ENCODE data around the gene ZFP14. TPM values are rescaled to one million over a fixed set of nuclear protein-coding genes. Genes with fewer than 3 reads are reported as not detected.

The ZFP14 gene
- total and polyA plus RNA-seq, 2 experiments from 2014 or later: 1.5 to 1.7 TPM

DNA sequence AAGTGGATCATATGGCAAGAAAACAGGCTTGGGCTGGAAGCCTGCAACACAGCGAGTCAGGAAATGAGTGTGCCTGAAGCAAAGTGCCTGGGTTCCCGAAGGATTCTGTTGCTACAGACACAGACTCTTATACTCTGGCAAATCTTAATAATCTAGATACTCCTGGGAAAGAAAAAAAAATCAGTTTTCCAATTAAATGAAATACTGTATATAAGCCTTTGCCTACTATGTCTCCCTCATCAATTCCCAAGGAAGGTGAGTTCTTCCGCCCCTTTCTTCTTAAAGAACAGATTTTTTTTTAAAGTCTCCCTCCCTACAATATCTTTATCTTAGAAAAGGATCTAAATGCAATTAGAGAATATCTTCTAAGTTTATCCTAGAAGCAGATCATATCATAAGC, 29.1 kb upstream of the ZFP14 start:
- Histone ChIP-seq H3K4me2 (ENCODE audit: unreplicated experiment) (no peak overlapping the region), H2AFZ (no peak overlapping the region), H3K36me3 (ENCODE audit: low read depth) (peaks cover 76% of the 10 kb centered on the region), H3K79me2 (ENCODE audit: insufficient read depth) (peaks cover 52% of the 10 kb centered on the region), H3K9me2 (ENCODE audit: insufficient read depth) (no peaks in the 10 kb centered on the region), H3K4me3 (no peak overlapping the region), H3K4me1 (ENCODE audit: insufficient read depth) (no peaks in the 10 kb centered on the region), H3F3A (ENCODE audit: insufficient read depth) (no peaks in the 10 kb centered on the region), H3K27ac (no peak overlapping the region), H3K27me3 (replicated peaks; ENCODE audit: insufficient read depth) (no peaks in the 10 kb centered on the region), H4K20me1 (ENCODE audit: insufficient read depth) (no peaks in the 10 kb centered on the region), H3K9me3 (ENCODE audit: low read depth) (no peaks in the 10 kb centered on the region), H3K9ac (no peak overlapping the region)
- TF ChIP-seq EZH2phosphoT487 (IDR thresholded peaks at IDR 0.05; ENCODE audit: insufficient read depth, low read depth): no peak
- TF ChIP-seq EZH2 (IDR thresholded peaks at IDR 0.05; ENCODE audit: insufficient read depth, poor library complexity, severe bottlenecking): no peak
- in situ Hi-C loops (cut with MboI): no loop called here
- WGBS, 2 experiments (ENCODE audit: low coverage in 1 of 2, low lambda C conversion rate in 2 of 2, missing lambda C conversion rate in 2 of 2): 97 to 99% methylated on average over 3 of the region's 3 CpGs
- no peak for DNase-seq

DNA sequence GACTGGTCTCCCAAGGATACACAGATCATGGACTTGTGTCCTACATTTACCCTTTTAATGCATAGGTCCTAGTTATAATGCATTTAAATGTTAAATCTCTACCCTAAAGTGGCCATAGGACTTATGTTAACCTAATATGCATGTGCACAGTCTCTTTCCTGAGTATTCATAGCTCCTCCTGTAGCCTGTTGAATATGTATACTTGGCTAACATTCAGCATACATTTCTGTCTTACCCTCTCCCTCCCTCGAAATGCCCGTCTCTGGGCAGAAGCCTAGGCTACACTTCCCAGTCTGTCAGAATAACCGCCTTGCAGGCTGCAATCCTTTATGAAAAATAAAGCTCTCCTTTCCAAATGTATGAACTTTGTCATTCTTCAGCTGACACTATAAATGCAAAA, 25.5 kb upstream of the ZFP14 start:
- H3K79me2 ChIP-seq (ENCODE audit: insufficient read depth): peaks cover 17% of the 10 kb centered on the region
- no peak overlapping the region for H3K9ac ChIP-seq
- no peaks in the 10 kb centered on the region for H3F3A ChIP-seq (ENCODE audit: insufficient read depth)
- no peaks in the 10 kb centered on the region for H4K20me1 ChIP-seq (ENCODE audit: insufficient read depth)
- DNase-seq: no peak
- no peaks in the 10 kb centered on the region for H3K4me1 ChIP-seq (ENCODE audit: insufficient read depth)
- 98 to 99% methylated on average over 3 of the region's 3 CpGs for WGBS, 2 experiments (ENCODE audit: low coverage in 1 of 2, low lambda C conversion rate in 2 of 2, missing lambda C conversion rate in 2 of 2)
- TF ChIP-seq EZH2phosphoT487 (IDR thresholded peaks at IDR 0.05; ENCODE audit: insufficient read depth, low read depth) (no peak), EZH2 (IDR thresholded peaks at IDR 0.05; ENCODE audit: insufficient read depth, poor library complexity, severe bottlenecking) (no peak)
- in situ Hi-C loops (cut with MboI): no loop called here
- no peaks in the 10 kb centered on the region for H3K9me2 ChIP-seq (ENCODE audit: insufficient read depth)
- H3K9me3 ChIP-seq (ENCODE audit: low read depth): no peaks in the 10 kb centered on the region
- H3K27ac ChIP-seq: no peak overlapping the region
- no peaks in the 10 kb centered on the region for H3K27me3 ChIP-seq (replicated peaks; ENCODE audit: insufficient read depth)
- H2AFZ ChIP-seq: no peak overlapping the region
- H3K4me3 ChIP-seq: no peak overlapping the region
- H3K36me3 ChIP-seq (ENCODE audit: low read depth): peaks cover 85% of the 10 kb centered on the region
- no peak overlapping the region for H3K4me2 ChIP-seq (ENCODE audit: unreplicated experiment)

DNA sequence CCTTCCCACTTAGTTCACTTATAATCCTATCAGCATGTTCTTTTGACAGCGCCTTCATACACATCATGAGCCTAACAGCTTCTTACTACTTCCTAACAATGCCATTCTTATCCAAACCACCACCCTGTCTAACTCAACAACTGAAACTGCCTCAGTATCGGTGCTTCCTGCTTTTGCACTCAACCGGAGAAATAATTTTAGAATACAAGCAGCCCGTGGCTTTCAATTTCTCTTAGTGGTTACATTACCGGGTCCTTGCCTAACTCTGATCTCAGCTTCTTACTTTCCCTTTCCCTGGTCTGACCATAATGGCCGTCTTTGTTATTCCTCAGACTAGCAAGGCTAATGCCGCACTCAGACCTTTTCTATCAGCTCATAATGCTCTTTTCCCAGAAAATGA, 22.5 kb upstream of the ZFP14 start:
- no peaks in the 10 kb centered on the region for H4K20me1 ChIP-seq (ENCODE audit: insufficient read depth)
- H3K9me2 ChIP-seq (ENCODE audit: insufficient read depth): no peaks in the 10 kb centered on the region
- H2AFZ ChIP-seq: no peak overlapping the region
- H3K4me3 ChIP-seq: no peak overlapping the region
- no peaks in the 10 kb centered on the region for H3K79me2 ChIP-seq (ENCODE audit: insufficient read depth)
- no peaks in the 10 kb centered on the region for H3K27me3 ChIP-seq (replicated peaks; ENCODE audit: insufficient read depth)
- no peak overlapping the region for H3K4me2 ChIP-seq (ENCODE audit: unreplicated experiment)
- in situ Hi-C loops (cut with MboI): no loop called here
- TF ChIP-seq EZH2 (IDR thresholded peaks at IDR 0.05; ENCODE audit: insufficient read depth, poor library complexity, severe bottlenecking): no peak
- no peak for TF ChIP-seq EZH2phosphoT487 (IDR thresholded peaks at IDR 0.05; ENCODE audit: insufficient read depth, low read depth)
- WGBS, 2 experiments (ENCODE audit: low coverage in 1 of 2, low lambda C conversion rate in 2 of 2, missing lambda C conversion rate in 2 of 2): 98% methylated on average over 7 of the region's 7 CpGs
- no peaks in the 10 kb centered on the region for H3K4me1 ChIP-seq (ENCODE audit: insufficient read depth)
- no peak overlapping the region for H3K27ac ChIP-seq
- no peak for DNase-seq
- peaks cover 88% of the 10 kb centered on the region for H3K36me3 ChIP-seq (ENCODE audit: low read depth)
- no peaks in the 10 kb centered on the region for H3K9me3 ChIP-seq (ENCODE audit: low read depth)
- no peaks in the 10 kb centered on the region for H3F3A ChIP-seq (ENCODE audit: insufficient read depth)
- no peak overlapping the region for H3K9ac ChIP-seq

DNA sequence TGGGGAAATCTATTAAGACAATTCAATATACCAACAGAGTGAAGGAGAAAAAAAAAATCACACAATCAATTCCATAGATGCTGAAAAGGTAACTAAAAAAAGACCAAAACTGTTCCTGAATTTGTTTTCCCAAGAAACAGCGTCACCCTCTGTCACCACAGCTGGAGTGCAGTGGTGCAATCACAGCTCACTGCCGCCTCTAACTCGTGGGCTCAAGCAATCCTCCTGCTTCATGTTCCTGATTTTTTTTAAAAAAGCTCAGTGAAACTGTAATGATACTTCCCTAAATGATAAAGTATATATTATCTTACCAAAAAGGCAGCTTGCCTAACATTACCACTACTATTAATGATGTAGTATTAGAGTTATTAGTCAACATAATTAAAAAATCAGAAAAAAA, 19.6 kb upstream of the ZFP14 start:
- Histone ChIP-seq H3K79me2 (ENCODE audit: insufficient read depth) (no peaks in the 10 kb centered on the region), H3F3A (ENCODE audit: insufficient read depth) (no peaks in the 10 kb centered on the region), H3K9me2 (ENCODE audit: insufficient read depth) (no peaks in the 10 kb centered on the region), H3K4me3 (no peak overlapping the region), H3K4me2 (ENCODE audit: unreplicated experiment) (no peak overlapping the region), H3K9me3 (ENCODE audit: low read depth) (no peaks in the 10 kb centered on the region), H3K4me1 (ENCODE audit: insufficient read depth) (no peaks in the 10 kb centered on the region), H2AFZ (no peak overlapping the region), H3K9ac (no peak overlapping the region), H4K20me1 (ENCODE audit: insufficient read depth) (no peaks in the 10 kb centered on the region), H3K36me3 (ENCODE audit: low read depth) (peaks cover 87% of the 10 kb centered on the region), H3K27ac (no peak overlapping the region), H3K27me3 (replicated peaks; ENCODE audit: insufficient read depth) (no peaks in the 10 kb centered on the region)
- no peak for DNase-seq
- TF ChIP-seq EZH2phosphoT487 (IDR thresholded peaks at IDR 0.05; ENCODE audit: insufficient read depth, low read depth) (no peak), EZH2 (IDR thresholded peaks at IDR 0.05; ENCODE audit: insufficient read depth, poor library complexity, severe bottlenecking) (no peak)
- in situ Hi-C loops (cut with MboI): no loop called here
- 99 to 100% methylated on average over 3 of the region's 3 CpGs for WGBS, 2 experiments (ENCODE audit: low coverage in 1 of 2, low lambda C conversion rate in 2 of 2, missing lambda C conversion rate in 2 of 2)

Measured in GM23248 (cell line).